Stimulated activated CD8-positive, alpha-beta memory T cell treated with anti-CD3 and anti-CD28 coated beads, Interleukin-4, amount 100 ng/mL, for 4 hours (primary cell): ENCODE measurements around the gene ZNF618.

Source experiments
- DNase-seq, 2 donors: peaks; one replicate each; pipeline ENCODE4 v3.0.0-alpha.2; 2020; ENCODE audit warnings: low read depth in 2 of 2, low spot score in 1 of 2

Gene ZNF618

DNA sequence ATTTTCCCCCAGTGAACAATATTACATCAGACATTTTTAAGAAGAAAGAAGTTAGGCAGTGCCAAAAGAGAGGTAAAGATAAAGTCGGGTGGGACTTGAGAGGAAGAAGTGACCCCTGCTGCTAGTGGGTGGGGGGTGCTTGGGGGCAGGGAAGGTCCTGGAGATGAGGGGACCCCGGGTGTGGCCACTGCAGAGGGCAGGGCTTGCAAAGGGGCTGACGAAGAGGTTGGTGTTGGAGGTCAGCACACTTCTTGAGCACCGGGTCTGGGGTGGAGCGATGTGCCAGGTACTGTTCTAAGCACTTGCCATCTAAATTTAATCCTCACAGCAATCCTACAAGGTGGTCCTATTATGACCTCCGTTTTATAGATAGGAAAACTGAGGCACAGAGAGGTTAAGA lies 140.0 kb downstream of the ZNF618 start:
- no peak for DNase-seq

DNA sequence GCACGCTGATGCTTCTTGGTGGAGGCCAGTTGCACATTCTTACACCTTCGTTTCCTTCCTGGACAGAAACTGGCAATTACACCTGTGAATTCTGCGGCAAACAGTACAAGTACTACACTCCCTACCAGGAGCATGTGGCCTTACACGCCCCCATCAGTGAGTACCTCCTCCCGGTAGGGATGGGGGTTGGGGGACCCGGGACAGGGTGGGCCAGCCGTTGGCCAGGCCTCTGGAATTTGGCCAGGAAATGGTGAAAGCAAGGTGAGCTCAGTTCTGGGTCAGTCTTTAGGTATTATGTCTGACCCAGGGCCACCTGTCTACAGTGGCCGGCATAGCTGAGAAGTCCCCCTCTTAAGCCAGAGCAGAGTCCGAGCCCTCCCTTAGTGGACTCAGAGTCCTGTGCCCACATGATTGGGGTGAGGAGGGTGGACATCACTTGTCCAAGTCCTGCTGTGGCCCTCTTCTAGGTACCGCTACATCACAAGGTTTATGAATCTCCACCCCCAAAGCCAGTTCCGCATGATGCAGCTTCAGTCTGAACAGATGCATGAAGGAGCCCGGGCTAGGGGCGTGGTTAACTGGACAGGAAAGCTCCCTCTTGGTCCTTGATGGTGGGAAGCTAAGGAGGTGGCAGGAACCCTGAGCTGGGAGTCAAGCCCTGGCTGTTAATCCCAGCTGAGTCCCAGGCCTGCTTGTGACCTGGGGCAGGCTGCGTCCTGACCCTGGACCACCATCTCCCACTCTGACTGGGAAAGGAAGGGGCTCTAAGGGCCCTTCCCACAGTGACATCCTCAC lies 140.7 kb downstream of the ZNF618 start:
- no peak for DNase-seq

DNA sequence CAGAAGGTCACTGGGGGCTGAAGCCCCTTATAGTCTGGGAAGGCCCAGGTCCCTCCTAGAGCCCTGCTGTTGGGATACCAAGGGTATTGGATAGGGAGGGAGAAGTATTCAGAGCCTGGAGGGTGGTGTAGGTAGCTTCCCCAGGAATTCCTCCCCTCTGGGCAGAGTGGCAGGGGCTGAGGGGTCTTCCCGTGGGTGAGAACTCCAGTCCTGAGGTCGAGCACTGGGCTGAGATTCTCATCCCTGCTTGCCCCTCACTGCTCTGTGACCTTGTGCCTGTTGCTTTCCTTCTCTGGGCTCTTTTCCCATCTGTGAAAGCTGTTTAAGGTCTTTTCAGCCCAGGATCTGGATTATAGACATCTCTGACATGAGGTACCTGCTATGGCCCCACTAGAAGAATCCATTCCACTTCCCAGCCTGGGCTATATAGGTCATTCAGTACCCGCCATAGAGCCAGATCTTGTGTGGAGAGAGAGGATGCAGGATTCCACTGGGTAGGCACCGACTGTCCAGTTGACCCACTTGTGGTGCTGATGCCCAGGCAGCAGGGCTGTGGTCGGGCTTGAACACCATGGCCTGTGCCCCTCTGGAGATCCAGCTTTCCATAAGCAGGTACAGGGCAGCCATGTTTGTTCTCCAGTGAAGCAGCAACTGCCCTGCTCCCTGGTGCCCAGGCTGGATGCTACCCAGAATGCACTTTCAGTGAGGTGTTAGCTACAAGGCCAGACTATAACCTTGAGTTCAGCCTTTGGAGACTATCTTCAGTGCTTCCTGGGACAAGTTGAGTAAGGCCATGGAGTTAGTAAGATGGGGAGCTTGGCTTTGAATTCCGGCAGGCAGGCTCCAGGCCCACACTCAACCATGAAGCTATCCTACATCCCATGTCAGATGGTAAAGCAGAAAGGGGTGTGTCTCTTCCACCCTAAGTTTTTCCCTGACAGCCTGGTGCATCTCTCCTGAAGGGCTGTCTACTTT lies 141.9 kb downstream of the ZNF618 start:
- DNase-seq: no peak

DNA sequence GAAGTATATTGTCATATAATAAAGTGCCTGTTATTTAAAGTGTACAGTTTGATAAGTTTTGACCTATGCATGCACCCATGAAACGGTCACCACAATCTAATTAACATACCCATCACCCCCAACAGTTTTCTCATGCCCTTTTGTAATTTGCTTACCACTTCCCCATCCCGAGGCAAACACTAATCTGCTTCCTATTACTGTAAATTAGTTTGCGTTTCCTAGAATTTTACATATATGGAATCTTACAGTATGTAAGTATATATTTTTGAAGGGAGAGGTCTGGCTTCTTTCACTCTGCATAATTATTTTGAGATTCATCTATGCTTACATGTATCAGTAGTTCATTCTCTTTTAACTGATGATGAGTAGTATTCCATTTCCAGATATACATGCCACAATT lies 145.5 kb downstream of the ZNF618 start:
- DNase-seq: no peak

DNA sequence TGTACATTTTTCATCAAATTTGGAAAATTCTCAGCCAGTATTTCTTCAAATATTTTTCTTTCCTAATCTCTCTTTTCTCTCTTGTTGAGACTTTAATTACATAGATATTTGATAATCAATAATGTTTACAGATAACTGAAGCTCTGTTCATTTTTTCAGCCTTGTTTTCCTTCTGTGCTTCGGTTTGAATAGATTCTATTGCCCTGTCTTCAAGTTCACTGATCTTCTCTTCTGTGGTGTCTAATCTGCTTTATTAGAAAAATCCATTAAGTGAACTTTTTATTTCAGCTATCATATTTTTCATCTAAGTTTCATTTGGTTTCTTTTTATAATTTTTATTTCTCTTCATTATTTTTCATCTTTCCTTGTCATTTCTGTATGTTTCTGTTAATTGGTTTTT lies 147.9 kb downstream of the ZNF618 start:
- DNase-seq: no peak

DNA sequence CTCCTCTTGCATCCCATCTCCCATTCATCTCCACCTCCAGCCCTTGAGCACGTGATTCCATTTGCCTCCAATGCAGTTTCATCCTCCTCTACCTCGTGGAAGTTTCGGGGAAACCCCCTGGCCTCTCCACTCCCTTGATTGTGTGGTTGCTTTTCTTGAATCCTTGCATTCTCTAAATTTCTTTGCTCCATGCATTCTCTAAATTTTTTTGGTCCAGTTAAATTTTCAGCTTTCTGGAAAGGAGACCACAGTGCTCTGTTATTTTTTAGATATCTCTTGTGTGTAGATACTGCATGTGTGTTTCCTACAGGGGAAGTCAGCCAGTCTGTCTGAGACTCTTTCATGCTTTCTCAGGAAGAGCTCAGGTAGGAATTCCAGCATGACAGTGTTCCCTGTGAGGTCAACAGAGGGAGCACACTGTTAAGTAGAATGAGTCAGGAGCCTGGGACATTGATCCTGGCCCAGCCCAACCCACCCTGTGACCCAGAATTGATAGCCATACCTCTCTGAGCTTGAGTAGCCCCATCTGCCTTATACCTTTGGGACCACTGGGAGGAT lies 149.2 kb downstream of the ZNF618 start:
- DNase-seq: no peak

DNA sequence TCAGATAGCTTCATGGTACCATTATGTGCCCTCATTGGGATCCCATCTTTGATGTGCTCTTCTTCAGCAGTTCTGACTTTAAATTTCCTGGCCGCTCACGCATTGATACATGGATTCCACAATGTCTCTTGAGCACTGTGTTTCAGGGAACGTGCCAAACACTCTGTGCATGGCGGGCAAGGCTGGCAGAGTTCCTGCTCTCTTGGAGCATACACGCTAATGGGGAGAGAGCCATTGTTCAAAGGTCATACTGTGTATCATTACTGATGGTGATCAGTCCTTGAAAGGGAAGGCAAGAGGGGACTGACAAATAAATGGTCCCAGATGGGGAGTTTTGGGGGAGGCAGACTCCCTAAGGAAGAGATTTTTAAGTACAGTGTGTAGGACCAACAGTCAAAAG lies 149.7 kb downstream of the ZNF618 start:
- DNase-seq: no peak

DNA sequence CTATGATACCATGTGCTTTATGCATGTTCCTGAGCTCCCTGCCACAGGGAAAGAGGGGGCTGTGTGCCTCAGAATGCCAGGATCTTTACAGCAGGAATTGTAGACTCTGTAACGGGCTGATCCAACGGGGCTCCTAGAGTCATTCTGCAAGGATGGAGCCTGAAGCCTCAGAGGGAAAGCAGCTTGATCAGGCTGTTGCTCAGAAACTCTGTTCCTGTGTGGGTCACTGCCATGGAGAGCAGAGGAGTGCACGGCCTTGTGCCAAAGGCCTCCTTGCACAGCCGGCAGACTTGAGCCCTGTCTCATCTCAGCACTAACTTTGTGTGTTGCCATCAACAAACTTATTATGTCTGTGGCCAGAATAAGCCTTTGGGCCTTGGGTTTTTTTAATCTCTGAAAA lies 150.2 kb downstream of the ZNF618 start:
- DNase-seq: no peak

DNA sequence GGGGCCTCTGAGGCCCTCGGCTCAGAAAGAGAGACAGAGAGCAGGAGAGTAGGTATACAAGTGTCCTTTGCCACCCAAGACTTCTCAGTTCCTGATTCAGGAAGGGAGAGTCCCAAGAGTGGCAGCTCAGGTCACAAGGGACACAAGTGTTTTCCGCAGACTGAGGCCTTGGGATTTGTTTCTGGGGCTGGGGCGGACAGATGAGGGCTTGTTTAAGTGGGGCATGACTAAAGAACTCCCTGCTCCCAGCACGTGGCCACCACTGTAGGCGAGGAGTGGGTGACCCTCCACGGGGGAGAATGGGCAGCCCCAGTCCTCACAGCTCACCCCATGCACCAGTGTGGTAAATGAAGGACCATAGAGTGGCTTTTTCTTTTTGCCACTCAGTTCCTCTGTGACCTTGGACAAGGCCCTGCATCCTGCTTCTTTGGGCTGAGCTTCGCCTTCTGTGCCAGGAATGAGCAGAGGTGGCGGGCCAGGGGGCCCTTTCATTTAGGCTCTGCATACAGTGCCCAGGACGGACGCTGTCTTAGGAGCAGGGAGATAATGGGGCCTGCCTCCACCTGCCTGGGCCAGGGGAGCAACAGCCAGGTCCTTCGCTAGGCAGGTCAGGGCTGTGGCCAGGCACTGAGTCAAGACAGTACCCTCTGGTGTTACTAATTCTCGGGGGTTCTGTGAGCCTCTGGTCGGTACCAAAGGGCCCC lies 151.2 kb downstream of the ZNF618 start:
- DNase-seq: no peak

DNA sequence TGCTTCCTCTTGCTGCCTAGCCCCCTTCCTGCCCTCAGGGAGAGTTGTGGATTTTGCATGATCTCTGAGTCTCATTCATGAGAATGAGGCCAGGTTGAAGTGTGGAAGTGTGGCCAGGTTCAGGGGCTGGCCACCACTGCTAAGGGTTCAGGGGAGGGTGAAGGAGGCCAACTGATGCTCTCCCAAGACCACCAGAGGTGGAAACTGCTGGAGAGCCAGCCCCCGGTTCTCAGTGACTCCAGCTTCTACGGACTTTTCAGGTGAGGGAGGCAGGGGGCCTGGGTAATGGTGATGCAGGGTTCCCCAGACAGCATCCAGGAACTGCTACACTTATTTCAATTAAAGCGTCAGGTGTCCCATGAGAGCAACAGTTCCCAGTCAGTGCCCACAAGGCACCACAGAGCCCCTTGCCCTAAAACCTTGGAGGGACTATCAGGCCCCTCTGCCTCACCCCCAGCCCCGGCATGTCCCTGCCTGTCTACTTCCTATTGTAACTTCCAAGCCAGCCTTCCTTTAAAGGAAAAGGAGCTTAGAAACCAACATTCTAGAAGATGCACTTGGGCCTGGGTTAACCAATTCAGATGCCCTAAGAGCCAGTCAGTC lies 151.9 kb downstream of the ZNF618 start:
- DNase-seq: no peak

DNA sequence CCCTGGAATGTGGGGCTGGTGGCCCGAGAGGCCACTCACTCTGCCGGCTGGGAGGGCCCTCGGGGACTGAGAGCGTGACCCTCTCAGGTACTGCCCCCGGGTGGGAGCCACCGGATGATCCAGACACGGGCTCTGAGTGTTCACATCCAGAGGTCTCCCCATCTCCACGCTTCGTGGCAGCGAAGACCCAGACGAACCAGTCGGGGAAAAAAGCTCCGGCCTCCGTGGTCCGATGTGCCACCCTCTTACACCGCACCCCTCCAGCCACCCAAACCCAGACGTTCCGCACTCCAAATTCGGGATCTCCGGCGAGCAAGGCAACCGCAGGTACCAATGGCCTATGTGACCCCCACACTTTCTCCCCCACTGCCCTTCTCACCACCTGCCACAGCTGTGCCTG lies 152.5 kb downstream of the ZNF618 start:
- no peak for DNase-seq

DNA sequence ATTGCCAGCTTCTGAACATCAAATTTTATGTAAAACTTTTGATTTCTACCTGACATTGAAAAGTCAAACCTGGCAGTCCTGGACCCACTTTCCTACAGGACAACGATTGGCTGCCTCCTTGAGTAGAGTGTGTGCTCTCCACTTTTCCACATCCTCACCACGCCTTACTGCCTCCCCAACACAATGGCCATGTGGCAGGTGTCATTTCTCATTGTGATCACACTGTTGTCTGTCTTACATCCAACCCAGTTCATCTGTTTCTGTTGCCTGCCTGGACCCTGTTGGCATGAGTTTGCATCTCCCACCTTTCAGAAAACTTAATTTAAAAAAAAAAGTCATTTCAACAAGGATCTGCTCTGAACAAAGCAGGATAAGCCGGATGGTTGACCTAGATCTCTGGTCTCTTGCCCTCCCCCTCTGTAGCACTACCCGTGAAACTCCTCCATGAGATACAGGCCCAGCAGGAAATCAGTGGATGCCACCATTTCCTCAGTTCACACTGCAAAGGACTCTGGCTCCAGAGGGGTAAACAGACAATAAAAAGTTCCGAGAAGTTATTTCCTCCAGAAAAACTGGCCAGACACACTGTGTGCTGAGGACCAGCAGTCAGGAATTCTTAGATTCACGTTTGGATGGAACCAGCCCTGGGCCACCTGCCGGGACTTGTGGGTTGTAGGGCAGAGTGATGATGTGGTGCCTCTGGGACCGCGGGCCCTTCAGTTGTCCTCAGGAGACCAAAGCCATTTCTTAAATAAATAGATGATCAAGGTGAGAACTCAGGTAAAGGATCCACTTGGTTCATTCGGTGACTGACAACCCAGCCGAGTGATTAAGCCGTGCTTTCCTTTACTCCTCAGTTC lies 153.4 kb downstream of the ZNF618 start:
- DNase-seq: no peak

DNA sequence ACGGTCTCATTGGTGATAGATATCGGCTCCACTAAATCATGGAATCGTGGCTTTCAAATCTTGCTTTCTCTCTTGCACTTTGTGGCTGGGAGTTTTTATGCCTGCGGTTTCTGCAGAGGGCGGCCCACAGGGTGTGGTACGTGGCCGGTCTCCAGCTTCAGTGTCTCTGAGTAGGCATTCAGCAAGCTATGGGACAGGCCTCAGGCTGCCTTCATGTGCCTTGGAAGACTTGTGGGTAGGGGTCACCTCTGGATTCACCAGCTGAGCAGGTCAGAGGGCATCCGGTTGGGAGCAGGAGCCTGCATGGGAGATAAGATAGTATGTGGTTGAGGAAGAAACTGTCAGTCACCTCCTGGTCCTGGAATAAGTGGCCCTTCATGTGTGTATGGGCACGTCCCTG lies 154.3 kb downstream of the ZNF618 start:
- no peak for DNase-seq

DNA sequence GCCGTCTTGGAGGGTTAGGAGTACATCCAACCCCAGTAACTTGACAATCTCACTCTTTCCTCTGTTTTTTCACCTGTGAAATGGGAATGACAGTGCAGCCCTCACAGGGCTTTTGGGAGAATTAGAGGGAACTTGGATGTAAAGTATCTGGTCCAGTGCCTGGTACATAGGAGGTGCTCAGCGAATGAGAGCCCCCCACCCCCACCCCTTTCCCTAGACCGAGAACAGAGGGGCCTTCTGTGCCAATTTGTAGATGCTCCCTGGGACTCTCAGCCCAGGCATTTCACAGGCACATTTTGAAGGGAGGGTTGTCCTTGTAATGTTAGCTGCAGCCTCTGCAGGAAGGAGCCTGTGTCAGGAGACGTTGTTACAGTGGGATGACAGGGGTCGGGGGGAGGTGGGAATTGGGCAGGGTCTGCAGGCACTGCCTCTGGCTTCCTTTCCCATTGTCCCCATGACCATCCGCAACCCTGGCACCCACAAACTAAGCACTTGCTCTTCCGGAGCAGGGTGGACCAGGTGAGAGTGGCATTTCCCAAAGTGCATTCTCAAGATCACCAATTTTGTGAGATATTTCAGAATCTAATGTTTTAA lies 155.0 kb downstream of the ZNF618 start:
- DNase-seq: no peak

DNA sequence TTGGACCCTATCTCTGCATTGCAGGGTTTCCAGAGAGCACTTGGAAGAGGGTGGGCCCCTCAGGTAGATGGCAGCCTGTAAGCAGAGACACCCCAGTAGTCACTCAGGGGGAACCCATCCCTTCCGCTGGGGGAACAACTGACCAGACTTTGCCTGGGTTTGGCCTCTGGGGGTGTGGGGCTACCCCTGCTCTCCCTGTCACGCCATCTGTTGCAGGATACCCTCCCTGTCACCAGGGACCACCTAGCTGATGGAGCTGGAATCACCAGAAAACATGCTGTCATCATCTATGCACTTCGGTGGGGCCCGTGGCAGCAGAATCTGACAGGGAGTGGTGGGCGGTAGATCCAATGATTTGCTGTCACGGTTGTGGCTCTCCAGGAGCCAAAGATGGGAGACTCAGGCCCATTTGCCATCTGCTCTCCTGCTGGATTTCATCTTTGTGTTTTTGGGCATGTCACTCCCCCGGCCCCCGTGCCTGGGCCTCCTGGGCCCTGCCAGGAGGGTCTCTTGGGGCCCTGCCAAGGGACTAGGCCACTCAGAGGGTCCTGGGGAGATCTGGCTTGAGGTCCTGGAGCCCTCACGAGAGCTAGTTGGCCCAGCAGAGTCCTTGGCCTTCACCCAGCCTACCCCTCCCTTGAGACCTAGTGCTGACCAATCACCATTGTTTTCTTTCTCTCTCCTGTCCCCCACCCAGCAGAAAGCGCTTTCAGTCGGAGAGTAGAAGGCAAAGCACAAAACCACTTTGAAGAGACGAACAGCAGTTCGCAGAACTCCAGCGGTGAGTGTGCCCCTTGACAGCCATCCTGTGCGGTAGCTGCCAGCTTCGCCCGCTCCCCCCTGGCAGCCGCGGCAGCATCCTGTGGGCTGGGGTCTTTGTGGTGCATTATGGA lies 156.1 kb downstream of the ZNF618 start:
- no peak for DNase-seq

DNA sequence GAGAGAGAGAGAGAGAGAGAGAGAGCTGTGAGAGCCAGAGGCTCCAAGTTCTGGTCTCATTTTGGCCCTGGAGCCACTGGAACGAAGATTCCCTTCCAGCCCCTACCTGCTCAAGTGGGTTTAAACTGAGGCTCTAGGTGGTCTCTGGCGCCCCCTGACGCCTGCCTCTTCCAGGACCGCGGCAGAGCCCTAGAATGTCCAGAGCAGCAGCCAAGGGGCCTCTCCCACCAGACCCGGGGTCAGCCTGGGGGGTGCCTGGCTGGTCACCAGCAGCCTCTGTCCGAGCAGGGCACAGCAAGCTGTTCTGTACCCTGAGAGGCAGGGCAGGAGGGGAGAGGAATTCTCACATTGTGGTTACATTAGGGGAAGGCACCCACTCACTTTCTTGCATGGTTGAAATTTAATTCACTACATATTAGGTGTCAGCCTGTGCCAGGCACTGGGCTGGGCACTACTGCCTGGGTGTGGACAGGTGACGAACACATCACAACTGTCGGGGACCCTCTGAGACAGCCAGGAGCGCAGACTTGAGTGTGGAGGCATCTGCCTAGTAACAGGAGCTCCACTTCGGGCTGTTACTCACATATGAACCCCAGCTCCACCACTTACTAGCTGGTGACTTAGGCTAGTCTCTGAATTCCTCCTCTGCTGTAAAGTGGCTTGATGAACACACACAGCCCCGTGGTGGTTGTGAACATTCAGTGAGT lies 157.4 kb downstream of the ZNF618 start:
- no peak for DNase-seq

DNA sequence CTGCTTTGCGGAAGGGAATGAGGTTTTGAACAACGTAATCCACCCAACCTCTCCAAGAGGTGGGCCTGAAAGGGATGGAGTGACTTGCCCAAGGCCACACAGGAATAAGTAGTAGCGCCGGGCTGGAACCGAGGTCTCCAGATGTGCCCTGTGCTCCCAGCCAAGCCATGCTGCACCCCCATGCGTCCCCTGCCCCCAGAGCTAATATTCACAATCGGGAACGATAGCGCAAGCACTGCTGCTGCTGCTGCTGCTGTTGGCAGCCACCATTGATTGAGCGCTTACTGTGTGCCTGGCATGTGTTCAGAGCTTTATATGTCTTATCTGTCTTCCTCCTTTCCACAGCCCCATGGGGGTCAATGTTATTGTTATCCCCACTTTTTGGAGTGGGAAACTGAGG lies 158.1 kb downstream of the ZNF618 start:
- DNase-seq: no peak

DNA sequence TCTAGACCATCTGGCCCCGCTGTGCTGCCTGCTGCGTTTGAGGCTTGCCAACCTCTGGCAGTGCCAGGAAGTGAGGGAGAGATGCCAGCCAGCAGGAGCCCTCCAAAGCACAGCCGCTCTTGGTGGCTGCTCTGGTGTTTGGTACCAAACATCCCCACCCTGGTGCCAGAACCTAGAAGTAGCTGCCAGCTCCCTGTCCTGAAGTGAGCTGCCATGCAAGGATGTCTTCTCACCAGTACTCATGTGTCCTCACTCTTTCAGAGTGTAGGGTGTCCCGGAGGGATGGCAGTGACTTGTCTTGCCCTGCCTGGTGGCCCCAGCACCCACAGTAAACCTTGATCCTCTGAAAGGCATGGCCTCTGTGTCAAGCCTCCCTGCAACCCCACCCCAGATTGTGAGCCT lies 158.6 kb downstream of the ZNF618 start:
- no peak for DNase-seq
